Activated T-cell treated with anti-CD3 and anti-CD28 coated beads, Interleukin-2, amount 50 U/mL, for 72 hours (primary cell): ENCODE results near the gene BSPRY. TPM values are rescaled to one million over a fixed set of nuclear protein-coding genes. Genes with fewer than 3 reads are reported as not detected.
A peak's percentile ranks its signal among the peaks of the same experiment; 100 is the strongest.

ENCODE experiments used
- ATAC-seq, 2 donors: fragments of 150-1000 bp; cut with Tn5 transposase; replicated peaks in 1 of 2; 2 replicates each; pipeline ENCODE4 v1.10.0; 2021; ENCODE audit warnings: moderate library complexity in 2 of 2, mild to moderate bottlenecking in 1 of 2
- DNase-seq, 2 donors: peaks; one replicate each; pipeline ENCODE4 v3.0.0; 2021 to 2022; ENCODE audit warnings: mixed read lengths in 1 of 2
- H3K27ac Mint-ChIP-seq: one replicate; pipeline ENCODE4 v1.8.0; 2022; ENCODE audit warnings: mild to moderate bottlenecking, moderate library complexity, mixed read lengths
- H3K27me3 Mint-ChIP-seq: one replicate; pipeline ENCODE4 v1.8.0; 2022; ENCODE audit warnings: low read depth, mixed read lengths
- H3K36me3 Mint-ChIP-seq, 2 donors: one replicate each; pipeline ENCODE4 v1.8.0; 2022; ENCODE audit warnings: mixed read lengths in 2 of 2, mild to moderate bottlenecking in 1 of 2; ENCODE audit not compliant: insufficient read depth in 2 of 2
- H3K4me1 Mint-ChIP-seq: one replicate; pipeline ENCODE4 v1.8.0; 2022; ENCODE audit warnings: low read depth, mixed read lengths
- H3K4me3 Mint-ChIP-seq, 2 donors: one replicate each; pipeline ENCODE4 v1.8.0; 2022; ENCODE audit warnings: mild to moderate bottlenecking in 2 of 2, mixed read lengths in 2 of 2, moderate library complexity in 2 of 2
- H3K9me3 Mint-ChIP-seq, 2 donors: one replicate each; pipeline ENCODE4 v1.8.0; 2022; ENCODE audit warnings: mixed read lengths in 2 of 2
- total RNA-seq, 2 donors: library from RNA; stranded (reverse); gene quantifications; one replicate each; pipeline ENCODE4 v1.2.3, GENCODE V29; 2022

BSPRY gene
- total RNA-seq, 2 donors from 2014 or later: 14.3 to 20.2 TPM

DNA sequence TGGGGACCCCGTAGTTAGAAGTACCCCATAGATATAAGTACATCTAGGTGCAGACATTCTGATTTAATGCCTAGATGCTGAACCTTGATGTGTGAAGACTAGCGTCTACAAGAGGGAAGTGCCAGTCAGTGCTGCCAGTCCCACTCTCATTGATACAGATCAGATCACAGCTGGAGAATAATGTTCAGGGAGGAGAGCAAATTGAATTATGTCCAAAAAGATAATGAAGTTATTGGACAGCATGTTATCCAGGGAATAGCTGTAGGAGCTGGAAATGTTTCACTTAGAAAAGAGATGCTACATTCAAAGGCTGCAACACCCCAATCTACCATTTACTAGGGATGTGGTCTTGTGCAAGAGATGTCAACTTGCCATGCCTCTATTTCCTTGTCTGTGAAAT is 30.3 kb upstream of the BSPRY start:
- H3K4me1 Mint-ChIP-seq: no peaks in the 10 kb centered on the region
- H3K27me3 Mint-ChIP-seq: no peaks in the 10 kb centered on the region
- H3K4me3 Mint-ChIP-seq: no peak overlapping the region
- H3K27ac Mint-ChIP-seq: no peak overlapping the region
- H3K36me3 Mint-ChIP-seq: no peaks in the 10 kb centered on the region
- no peaks in the 10 kb centered on the region for H3K9me3 Mint-ChIP-seq
- ATAC-seq (no peak), DNase-seq (no peak)

DNA sequence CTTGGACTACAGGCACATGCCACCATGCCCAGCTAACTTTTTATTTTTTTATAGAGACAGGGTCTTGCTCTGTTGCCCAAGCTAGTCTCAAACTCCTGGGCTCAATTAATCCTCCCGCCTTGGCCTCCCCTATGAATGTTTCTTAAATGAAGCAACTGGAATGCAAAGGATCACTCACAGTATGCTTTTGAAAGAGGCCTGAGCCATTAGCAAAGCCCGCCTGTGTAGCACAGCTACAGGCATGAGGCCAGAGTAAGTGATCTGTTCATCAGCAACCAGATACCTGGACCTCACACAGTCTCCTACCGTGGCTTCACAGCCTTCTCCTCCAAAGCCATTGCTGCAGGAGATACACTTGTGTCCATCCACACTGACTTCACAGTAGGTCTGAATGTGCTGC is 29.3 kb upstream of the BSPRY start:
- no peaks in the 10 kb centered on the region for H3K4me1 Mint-ChIP-seq
- no peaks in the 10 kb centered on the region for H3K36me3 Mint-ChIP-seq
- ATAC-seq: no peak
- no peaks in the 10 kb centered on the region for H3K9me3 Mint-ChIP-seq
- H3K27ac Mint-ChIP-seq: no peak overlapping the region
- DNase-seq: no peak
- H3K27me3 Mint-ChIP-seq: no peaks in the 10 kb centered on the region
- H3K4me3 Mint-ChIP-seq: no peak overlapping the region

DNA sequence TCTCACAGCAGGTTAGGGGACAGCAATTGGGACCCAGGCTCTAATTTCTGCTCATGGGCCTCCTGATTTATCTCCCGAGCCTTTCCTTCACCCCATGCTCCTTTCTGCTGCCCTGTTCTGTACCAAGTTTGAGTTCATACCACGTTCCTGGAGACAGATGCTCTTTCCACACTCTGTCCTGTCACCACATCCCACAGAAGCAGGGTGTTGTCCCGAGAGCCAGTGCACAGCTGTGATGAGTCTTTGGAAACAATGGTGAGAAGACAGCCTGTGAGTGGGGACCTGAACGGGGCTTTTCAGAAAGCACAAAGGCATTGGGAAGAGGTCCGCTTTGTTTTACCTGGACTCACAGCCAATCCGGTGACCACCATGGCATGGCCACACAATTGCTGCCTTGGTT is 26.7 kb upstream of the BSPRY start:
- H3K4me1 Mint-ChIP-seq: no peaks in the 10 kb centered on the region
- ATAC-seq (no peak), DNase-seq (no peak)
- H3K27ac Mint-ChIP-seq: no peak overlapping the region
- H3K4me3 Mint-ChIP-seq: no peak overlapping the region
- no peaks in the 10 kb centered on the region for H3K36me3 Mint-ChIP-seq
- no peaks in the 10 kb centered on the region for H3K9me3 Mint-ChIP-seq
- no peaks in the 10 kb centered on the region for H3K27me3 Mint-ChIP-seq

DNA sequence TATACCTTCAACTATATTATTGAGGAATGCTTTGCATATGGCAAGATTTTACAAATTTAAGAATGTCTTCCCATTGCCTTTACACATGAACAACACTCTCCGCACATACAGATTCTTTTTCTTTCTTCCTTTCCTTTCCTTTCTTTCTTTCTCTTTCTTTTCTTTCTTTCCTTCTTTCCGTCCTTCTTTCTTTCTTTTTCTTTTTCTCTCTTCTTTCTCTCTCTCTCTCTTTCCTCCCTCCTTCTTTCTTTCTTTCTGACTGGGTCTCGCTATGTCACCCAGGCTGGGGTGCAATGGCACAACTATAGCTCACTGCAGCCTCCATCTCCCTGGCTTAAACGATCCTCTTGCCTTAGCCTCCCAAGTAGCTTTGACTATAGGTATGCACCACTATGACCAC is 23.1 kb upstream of the BSPRY start:
- Mint-ChIP-seq H3K4me3 (no peak overlapping the region), H3K36me3 (no peaks in the 10 kb centered on the region), H3K9me3 (no peaks in the 10 kb centered on the region), H3K27ac (no peak overlapping the region), H3K27me3 (no peaks in the 10 kb centered on the region), H3K4me1 (no peaks in the 10 kb centered on the region)
- ATAC-seq (no peak), DNase-seq (no peak)

DNA sequence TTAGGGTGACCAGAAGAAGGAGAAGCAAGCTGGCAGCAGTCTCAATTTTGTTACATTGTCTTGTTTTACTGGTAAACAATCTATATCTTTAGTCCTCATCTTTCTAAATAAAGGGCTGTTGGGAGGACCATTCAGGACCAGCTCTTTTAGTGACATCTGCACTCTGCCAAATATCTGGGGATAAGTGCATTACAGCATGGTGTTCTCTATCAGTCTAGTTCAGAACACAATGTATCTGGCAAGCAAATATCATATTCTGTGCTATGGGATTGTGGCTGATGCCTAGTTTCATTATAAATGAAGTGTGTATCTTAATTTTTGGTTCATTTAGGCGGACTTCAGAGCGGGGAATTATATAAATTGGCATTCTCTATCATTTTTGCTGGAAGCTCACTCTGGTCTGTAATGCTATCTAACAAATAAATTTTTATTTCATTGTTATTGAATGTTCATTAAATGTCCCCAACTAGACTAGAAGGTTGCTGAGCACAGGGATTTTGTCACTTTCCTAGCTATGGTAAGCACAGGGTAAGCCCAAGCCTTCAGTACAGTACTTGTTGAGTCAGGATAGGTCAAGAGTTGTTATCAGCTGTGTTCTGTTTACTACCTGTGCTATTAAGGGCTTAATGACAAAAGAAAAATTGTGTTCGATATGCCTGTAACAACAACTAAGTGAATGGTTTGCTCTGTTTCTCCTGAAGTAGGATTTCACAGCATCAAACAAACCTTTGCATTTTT is 21.1 kb upstream of the BSPRY start:
- Mint-ChIP-seq H3K9me3 (no peaks in the 10 kb centered on the region), H3K4me3 (no peak overlapping the region), H3K27ac (no peak overlapping the region), H3K4me1 (no peaks in the 10 kb centered on the region), H3K27me3 (no peaks in the 10 kb centered on the region), H3K36me3 (no peaks in the 10 kb centered on the region)
- ATAC-seq (no peak), DNase-seq (no peak)

DNA sequence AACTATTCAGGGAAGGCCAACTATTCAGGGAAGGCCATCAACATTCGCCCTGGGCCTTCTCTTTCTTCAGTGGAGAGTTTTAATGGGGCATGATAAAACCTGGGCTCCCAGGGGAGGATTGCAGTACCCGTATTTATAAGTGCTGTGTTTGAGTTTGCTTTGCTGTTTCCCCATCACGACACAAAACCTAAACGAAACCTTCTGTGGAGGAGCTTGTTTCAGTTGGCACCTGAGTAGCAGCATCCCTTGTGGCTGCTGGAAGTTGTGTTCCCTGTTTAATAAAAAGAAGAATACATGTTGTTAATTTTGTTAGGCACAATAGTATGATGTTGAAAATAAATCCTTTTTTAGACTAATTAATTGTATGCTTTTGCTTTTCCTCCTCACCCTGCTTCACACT is 17.6 kb upstream of the BSPRY start:
- Mint-ChIP-seq H3K27ac (no peak overlapping the region), H3K27me3 (no peaks in the 10 kb centered on the region), H3K4me3 (no peak overlapping the region), H3K9me3 (no peaks in the 10 kb centered on the region), H3K36me3 (no peaks in the 10 kb centered on the region), H3K4me1 (no peaks in the 10 kb centered on the region)
- no peak for DNase-seq
- ATAC-seq: no peak

DNA sequence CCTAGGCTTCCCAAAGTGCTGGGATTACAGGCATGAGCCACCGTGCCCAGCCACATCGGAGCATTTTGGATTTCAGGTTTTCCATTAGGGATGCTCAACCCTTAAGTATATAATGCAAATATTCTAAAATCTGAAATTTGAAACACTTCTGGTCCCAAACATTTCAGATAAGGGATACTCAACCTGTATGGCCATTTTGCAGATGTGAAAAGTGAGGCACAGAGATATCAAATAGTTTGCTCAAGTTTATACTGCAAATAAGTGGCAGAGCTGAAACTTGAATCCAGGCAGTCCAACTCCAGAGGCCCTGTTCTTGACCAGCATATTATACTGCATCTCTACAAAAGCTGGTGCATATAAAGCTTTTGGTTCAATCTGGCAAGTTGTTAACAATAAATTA is 11.6 kb upstream of the BSPRY start:
- no peak for ATAC-seq
- Mint-ChIP-seq H3K27ac (no peak overlapping the region), H3K4me3 (no peak overlapping the region), H3K27me3 (no peaks in the 10 kb centered on the region), H3K9me3 (no peaks in the 10 kb centered on the region), H3K4me1 (peaks cover 36% of the 10 kb centered on the region), H3K36me3 (no peaks in the 10 kb centered on the region)
- DNase-seq: no peak

DNA sequence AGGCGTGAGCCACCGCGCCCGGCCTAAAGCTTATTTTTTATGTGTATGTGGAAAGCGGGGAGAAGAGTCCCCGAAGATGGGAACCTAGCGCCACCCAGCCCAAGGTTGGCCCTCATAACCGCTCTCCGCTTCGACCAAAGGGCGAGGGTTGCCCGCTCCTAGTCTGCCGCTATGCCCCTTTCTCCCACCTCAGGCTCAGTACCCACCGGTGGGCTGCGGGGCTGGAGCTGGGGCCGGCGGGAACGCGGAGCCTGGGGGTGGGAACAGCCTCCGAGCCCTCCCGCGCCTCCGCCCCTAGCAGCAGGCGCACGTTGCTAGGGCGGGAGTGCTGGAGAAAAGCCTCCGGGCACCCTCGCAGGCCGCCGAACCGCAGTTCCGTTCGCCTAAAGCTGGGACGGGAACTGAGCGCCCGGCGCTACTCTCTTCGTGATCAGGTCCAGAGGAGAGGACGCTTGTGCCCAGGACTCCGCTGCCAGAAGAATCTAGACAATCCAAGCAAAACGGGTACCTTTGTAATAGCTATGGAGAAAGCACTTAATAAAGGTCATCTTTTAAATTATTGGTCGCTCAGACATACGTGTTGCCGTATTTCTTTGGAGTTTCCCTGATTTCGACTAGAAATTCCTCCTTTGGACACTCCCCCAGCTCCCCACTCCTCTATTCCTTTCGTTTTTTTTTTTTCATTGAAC is 9.2 kb upstream of the BSPRY start, which contains the start of gene WDR31:
Gene WDR31 (minus strand): TSS at position 265 of the 689 bp plus-strand sequence. CDS start 8,253 bp downstream, outside the sequence.
- no peaks in the 10 kb centered on the region for H3K9me3 Mint-ChIP-seq
- peak within 1 kb of the TSS; percentile 35 for H3K27ac Mint-ChIP-seq
- ATAC-seq: peak; percentile 96 to 99
- DNase-seq: peak; percentile 86 to 87
- peaks cover 0 to 1% of the 10 kb centered on the region in 2 donors for H3K36me3 Mint-ChIP-seq
- H3K27me3 Mint-ChIP-seq: no peaks in the 10 kb centered on the region
- H3K4me1 Mint-ChIP-seq: peaks cover 54% of the 10 kb centered on the region
- peak within 1 kb of the TSS; percentile 85 to 93 for H3K4me3 Mint-ChIP-seq

DNA sequence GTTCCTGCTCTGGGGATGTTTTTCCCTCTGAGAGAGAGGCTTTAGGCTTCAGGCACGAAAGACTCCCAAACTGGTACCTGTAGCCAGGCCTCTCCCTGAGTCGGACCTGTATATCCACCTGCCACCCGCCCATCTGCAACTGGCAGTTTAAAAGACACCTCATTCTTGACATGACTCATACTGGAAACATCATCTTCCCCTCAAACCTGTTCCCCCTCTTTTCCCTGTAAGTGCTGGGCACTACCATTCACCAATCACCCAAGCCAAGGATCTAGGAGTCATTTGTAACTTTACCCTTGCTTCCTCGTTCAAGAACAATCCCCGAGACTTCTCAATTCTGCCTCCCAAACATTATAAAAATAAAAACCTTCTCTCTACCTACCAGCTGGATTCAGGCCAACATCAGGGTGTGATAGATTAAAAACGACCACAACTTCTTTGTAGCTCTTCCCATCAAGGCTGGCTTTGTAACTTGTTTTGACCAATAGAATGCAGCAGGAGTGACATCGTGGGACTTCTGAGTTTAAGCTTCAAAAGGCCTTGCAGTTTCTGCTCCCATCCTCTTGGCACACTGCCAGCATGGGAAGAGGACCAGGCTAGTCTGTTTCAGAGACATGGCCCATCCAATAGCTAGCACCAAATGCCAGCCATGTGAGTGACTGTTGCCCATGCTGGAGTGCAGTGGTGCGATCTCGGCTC is 7.5 kb upstream of the BSPRY start:
- Mint-ChIP-seq H3K36me3 (peaks cover 0 to 1% of the 10 kb centered on the region in 2 donors), H3K4me3 (peak overlapping the region; percentile 85 to 93), H3K27ac (peak overlapping the region; percentile 7), H3K27me3 (no peaks in the 10 kb centered on the region), H3K9me3 (no peaks in the 10 kb centered on the region), H3K4me1 (peaks cover 65% of the 10 kb centered on the region)
- ATAC-seq (peak; percentile 19 to 36), DNase-seq (peak in 1 of 2 donors; percentile 43)

DNA sequence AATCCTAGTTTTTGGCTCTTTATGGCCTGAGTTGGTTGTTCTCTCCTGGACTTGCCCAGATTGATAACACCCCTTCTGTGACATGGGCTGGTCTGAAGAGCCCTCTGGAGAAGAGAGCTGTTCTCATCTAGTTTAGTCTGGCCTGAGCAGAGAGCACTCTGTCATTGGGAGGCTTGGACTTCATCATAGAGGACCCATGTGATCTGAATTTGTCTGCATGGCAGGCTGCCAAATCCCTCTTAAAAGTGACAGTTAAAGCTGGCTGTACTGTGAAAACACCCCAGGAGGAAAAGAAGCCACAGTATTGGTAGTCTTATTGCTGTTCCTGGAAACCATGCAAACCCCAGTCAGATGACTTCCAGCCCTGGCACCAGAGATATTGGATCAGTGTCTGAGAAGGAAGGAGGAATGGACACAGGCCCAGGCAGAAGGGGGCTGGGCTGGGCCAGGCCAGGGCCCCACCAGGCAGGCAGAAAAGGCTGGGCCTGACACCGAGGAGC is 5.6 kb upstream of the BSPRY start:
- Mint-ChIP-seq H3K27me3 (no peaks in the 10 kb centered on the region), H3K4me1 (peaks cover 78% of the 10 kb centered on the region), H3K9me3 (no peaks in the 10 kb centered on the region), H3K4me3 (no peak overlapping the region), H3K36me3 (peaks cover 0 to 1% of the 10 kb centered on the region in 2 donors), H3K27ac (no peak overlapping the region)
- DNase-seq (peak in 1 of 2 donors; percentile 19), ATAC-seq (no peak)

DNA sequence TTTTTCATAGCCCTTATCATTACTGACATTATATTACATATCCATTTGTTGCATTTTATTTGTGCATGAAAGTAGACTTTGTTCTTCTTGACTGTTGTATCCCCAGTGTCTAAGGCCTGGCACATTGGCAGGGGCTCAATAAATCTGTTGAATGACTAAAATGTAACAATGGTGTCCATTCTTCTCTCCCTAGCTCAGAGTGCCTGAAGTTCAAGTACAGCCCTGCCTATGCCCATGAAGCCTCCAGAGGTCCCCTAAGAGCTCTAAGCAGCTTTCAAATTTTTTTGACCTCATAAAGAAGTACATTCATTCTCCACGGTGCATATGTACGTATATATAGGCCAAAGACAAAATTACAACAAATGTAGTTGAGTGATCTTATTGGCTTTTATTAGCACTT is 4.2 kb upstream of the BSPRY start:
- H3K27ac Mint-ChIP-seq: no peak overlapping the region
- H3K9me3 Mint-ChIP-seq: no peaks in the 10 kb centered on the region
- no peaks in the 10 kb centered on the region for H3K27me3 Mint-ChIP-seq
- no peak for ATAC-seq
- no peak for DNase-seq
- peaks cover 72% of the 10 kb centered on the region for H3K4me1 Mint-ChIP-seq
- H3K36me3 Mint-ChIP-seq: peaks cover 1 to 3% of the 10 kb centered on the region in 2 donors
- no peak overlapping the region for H3K4me3 Mint-ChIP-seq

DNA sequence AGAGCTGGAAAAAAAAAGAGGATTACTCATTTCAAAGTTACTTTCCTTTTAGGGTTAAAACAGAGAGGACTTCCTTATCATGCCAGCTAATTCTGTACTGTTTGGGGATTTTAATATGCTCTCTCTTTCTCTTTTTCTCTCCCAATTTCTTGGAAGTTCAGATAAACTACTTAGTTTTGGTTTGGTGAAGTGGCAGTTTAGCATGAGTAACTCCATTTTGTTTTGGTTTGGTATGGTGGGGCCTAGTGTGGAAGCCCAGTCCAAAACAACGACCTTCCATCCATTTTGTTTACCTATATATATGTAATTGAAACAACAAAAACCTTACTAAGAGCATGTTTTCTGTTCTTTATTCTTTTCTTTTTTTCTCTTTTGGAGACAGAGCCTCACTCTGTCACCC is 3.7 kb upstream of the BSPRY start:
- peaks cover 1 to 4% of the 10 kb centered on the region in 2 donors for H3K36me3 Mint-ChIP-seq
- ATAC-seq (no peak), DNase-seq (no peak)
- no peaks in the 10 kb centered on the region for H3K27me3 Mint-ChIP-seq
- no peak overlapping the region for H3K27ac Mint-ChIP-seq
- peaks cover 72% of the 10 kb centered on the region for H3K4me1 Mint-ChIP-seq
- H3K4me3 Mint-ChIP-seq: no peak overlapping the region
- no peaks in the 10 kb centered on the region for H3K9me3 Mint-ChIP-seq

DNA sequence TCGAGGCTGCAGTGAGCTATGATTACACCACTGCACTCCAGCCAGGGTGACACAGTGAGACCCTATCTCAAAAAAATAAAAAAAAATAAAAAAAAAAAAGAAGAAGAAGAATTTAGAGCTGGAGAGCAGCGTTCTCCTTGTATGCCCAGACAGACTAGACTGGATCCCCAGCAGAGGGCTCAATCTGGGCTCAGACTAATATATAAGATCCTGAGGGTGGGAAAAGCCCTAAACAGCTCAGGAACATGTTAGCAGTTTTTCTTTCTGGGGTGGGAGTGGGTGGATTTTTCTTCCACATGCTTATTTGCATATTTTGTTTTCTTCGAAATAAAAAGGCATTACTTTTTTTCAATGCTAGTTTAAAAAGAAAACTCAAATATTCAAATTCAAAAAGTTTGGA is 904 bp upstream of the BSPRY start:
- Mint-ChIP-seq H3K9me3 (no peaks in the 10 kb centered on the region), H3K27ac (no peak overlapping the region), H3K4me3 (peak overlapping the region in 1 of 2 donors; percentile 50), H3K36me3 (peaks cover 0 to 4% of the 10 kb centered on the region in 2 donors), H3K4me1 (peaks cover 69% of the 10 kb centered on the region), H3K27me3 (no peaks in the 10 kb centered on the region)
- ATAC-seq (no peak), DNase-seq (no peak)
